ENCODE data around the gene NCAPD3.
A peak's percentile ranks its signal among the peaks of the same experiment; 100 is the strongest.
"Not testable (repeated sequence)": the region's sequence is repeated elsewhere in the genome, so short reads cannot be mapped to it uniquely, and the experiment has no call there.

NCAPD3 gene

DNA sequence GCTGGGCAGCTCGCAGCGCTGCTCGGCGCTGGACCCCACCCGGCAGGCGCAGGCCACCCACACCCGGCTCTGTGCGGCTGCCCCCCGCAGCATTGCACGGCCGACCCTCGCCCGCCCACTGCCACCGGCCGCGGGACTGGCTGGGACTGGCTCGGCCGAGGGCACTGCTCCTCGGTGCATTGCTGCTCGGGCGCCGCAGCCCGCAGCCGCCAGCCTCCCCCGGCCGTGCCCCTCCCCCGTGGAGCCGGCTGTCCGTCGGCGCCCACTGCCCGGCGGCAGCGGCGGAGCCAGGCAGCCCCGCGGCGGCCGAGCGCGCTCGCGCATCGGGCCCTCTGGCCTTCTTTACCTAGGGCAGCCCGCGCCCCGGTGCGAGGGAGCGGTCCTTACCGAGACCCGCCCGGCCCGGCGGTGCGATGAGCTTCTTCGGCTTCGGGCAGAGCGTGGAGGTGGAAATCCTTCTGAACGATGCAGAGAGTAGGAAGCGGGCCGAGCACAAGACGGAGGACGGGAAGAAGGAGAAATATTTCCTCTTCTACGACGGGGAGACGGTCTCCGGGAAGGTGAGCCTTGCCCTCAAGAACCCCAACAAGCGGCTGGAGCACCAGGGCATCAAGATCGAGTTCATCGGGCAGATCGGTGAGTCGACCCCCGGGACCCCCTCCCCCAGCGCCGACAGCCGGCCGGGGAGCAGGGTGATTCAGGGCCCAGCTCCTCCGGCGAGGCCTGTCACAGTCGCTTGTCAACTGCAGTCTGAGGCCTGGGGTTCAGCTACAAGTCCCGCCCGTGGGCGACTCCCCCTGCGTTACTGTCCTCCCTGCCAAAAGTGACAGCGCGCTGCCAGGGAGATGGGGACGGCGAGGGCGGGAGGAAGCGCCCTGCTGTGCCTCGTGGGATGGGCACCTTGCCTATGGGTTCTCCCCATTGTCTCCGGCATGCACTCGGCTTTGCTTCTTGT, 1.2 kb upstream of the NCAPD3 start:
- peak; percentile 73 for DNase-seq

DNA sequence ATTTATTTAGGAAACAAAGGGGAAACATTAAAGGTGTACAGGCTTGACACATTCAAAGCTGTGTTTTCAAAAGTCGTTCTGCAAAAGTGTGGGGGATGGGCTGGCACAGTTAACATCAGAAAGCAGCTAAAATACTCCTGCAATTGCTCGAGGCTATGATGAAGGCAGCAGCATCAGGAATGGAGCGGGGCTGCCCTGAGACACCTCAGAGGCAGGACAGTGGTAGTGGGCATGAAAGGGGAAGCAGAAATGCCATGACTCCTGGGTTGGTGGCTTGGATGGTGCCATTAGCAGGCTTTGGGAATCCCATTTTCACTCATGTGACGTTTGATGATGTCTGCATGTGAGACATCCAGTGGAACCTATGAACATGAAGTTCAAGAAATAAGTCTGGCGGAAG, 646 bp downstream of the NCAPD3 start:
- DNase-seq, result no peak

DNA sequence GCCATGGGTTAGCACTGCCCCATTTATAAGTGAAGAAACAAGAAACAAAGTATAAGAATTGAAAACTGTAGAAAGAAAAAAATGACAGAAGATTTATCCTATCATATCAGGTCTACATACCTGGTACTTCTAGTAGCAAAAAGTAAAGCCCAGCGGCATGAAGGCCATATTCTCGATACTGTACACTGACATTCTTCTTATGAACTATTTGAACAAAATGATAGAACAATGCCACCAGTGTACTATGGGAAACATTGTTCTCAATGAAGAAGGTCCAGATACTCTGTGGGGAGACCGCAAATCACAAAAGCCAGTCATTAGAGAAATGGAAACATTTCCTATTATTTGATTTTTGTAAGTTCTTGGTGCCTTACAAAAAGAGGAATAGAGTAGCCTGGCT, 7.0 kb downstream of the NCAPD3 start:
- DNase-seq, result no peak

DNA sequence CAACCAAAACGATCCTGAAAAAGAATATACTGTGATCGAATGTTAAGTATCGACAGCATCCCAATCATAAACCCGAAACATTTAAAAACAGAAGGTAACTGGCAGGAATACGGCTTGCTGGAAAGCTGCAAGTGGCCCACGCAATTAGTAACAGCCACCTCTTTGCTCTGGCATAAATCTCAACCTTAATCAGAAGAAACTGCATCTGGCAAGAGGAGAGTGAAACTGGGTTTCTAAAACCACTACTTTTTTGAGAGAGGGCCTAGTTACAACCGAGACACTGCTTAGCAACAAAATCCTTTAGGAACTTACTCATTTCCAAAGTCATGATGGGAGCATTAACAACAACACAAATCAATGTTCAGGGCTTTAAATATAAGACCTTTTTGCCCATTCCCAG, 7.9 kb downstream of the NCAPD3 start:
- no peak for DNase-seq

DNA sequence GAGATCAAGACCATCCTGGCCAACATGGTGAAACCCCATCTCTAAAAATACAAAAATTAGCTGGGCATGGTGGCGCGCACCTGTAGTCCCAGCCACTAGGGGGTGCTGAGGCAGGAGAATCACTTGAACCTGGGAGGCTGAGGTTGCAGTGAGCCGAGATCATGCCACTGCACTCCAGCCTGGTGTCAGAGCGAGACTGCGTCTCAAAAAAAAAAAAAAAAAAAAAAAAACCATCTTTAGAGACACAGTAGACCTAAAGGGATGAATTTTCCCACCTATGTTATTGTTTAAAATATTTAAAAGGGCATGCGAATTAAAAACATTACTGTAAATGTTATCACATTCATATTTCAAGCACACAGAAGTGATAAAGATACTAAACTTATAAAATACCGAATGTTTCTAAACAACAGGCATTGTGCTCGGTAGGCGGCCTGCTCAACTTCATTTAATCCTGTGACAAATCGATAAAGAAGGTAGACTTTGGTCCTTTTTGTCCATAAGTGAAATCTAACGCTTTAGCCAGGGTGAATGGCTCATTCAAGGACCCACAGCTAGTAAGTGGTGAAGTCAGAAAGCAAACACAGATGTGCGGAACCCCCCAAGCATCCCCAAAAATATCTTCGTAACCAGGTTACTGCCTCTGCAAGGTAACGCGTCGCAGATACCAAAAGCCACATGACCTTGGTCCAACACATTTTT, 16.1 kb downstream of the NCAPD3 start:
- DNase-seq, result peak; percentile 63

DNA sequence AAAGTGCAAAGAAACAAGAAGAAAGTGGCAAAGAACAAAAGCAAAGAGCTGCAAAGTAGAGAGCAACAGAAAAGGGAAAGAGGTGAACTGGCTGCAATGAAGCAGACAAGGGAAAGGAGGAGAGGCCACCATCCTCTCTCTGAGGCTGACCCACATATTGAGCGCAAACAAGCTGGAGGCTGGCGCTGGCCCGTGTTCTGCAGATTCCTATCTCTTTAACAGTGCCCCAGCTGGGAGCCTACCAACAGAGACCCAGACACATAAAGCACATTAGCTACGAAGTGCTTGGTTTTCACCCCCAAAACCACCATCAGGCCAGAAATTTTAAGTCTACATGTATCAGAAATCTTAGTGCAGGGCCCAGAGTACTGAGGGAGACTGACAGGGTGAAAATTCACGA, 17.6 kb downstream of the NCAPD3 start:
- no peak for DNase-seq

DNA sequence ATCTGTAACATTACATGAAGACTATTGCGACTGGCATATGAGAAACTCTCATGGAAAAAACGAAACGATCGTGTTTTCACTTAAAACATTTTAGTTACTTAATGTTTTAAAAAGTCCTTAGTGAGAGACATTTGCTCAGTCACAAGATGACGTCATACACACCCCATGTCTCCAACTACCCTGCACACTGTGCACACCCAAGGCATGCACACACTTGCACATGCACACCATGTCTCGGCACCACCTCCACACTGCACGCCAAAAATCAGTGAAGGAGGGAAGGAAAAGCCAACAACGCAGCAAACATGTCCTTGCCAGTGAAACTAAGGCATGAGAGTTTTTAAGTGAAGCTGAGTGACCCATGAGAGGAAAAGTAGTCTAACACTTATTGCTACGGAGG, 18.0 kb downstream of the NCAPD3 start:
- DNase-seq, result no peak

DNA sequence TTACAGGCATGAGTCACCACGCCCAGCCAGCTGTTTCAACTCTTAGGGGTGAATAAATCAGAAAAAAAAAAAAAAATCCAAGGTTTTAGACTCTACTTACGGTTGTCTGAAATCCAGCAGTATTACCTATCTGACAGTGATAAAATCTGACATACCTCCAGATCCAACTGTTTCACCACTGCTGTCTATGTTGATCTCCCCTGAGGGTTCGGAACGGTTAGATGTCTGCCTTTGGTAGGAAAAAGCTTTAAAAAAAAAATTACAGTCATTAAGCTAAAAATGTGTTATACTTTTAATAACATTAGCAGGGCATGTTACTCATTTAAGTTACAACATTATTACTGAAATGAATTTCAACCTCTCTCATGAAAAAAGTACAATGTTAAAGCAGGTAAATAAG, 21.1 kb downstream of the NCAPD3 start:
- no peak for DNase-seq

DNA sequence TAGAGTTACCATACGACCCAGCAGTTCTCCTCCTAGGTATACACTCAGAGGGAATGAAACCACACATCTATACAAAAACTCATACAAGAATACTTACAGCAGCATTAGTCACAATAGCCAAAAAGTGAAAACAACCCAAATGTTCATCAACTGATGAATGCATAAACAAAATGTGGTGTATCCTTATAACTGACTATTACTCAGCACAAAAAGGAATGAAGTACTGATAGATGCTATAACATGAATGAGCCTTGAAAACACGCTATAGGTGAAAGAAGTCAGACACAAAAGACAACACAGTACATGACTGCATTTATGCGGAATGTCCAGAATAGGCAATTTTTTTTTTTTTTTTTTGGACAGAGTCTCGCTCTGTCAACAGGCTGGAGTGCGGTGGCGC, 23.1 kb downstream of the NCAPD3 start:
- DNase-seq, result no peak

DNA sequence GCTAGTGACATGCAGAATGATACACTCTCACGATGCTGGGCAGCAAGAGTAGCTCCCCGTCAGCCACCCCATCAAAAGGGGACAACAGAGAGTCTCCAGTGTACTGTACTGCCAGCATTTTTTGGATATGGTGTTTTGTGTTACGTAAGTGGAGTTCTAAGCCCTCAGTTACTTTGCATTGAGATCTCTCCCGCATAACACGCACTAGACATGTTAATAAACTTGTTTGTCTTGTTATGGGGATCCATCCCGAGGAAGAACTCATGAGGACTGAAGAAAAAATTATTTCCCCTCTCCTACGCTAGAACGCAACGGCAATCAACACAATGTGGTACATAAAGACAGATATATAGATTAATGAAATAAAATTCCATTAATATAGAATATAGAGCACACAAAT, 24.2 kb downstream of the NCAPD3 start:
- DNase-seq, result no peak

DNA sequence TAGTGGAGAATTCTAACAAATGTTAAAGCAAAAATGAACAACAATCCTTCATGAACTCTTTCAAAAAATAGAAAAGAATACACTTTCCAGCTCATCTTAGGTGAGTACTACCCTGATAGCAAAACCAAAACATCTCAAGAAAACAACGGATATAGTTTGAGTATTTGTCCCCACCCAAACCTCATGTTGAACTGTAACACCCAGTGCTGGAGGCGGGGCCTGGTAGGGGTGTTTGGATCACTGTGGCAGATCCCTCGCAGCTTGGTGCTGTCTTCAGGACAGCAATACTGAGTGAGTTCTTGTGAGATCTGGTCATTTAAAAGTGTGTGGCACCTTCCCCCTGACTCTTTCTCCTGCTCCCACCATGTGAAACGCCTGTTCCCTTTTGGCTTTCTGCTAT, 27.0 kb downstream of the NCAPD3 start:
- DNase-seq, result no peak

DNA sequence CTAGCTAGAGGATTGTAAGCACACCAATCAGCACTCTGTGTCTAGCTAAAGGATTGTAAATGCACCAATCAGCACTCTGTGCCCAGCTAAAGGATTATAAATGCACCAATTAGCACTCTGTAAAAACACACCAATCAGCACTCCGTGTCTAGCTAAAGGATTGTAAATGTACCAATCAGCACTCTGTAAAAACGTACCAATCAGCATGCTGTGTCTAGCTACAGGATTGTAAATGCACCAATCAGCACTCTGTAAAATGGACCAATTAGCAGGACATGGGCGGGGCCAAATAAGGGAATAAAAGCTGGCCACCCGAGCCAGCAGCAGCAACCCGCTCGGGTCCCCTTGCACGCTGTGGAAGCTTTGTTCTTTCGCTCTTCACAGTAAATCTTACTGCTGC, 35.7 kb downstream of the NCAPD3 start:
- not testable (repeated sequence) for DNase-seq

DNA sequence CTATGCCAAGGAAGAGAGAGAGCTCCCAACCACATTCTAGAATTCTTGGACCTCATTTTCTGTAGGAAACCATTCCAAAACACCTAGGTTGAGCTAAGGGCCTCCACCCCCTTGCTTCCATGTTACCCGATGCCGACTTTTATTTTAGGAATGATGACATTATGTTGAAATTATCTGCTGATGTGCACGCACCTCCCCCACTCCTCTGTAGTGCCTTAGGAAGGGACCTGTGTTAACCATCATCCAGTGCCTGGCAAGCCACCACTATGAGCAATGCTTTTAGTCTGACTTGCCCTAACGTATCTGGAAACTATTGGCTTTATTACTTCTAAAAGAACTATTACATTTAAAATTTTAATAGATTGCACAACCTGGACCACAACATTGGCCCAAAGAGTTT, 42.1 kb downstream of the NCAPD3 start:
- DNase-seq, result no peak

DNA sequence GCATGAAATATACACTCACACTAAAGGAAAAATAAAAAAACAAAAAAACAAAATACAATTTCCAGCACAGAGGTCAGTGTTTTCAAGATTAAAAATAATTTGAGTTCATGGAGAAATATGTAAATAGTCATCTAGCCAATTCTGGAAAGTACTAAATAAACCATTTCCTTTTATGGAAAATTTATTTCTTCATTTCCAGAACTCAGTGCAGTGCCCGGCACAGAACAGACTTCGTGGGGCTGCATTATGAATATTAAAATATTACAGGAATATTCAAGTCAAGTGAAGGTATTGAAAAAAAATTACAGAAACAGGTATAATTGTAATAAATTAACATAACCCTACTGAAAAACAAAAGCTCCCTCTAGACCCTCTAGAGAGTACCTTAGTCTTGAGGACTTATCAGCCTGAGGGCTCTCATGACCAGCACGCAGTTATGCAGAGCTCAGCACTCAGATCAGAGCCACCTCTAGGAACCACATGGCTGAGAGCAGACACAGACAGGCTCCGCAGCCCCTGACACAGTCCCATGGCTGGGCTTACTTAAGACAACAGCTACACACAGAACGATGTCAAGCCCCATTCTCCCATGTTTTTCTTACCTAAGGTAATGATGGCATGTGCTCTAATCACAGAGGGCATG, 45.6 kb downstream of the NCAPD3 start:
- DNase-seq, result no peak

DNA sequence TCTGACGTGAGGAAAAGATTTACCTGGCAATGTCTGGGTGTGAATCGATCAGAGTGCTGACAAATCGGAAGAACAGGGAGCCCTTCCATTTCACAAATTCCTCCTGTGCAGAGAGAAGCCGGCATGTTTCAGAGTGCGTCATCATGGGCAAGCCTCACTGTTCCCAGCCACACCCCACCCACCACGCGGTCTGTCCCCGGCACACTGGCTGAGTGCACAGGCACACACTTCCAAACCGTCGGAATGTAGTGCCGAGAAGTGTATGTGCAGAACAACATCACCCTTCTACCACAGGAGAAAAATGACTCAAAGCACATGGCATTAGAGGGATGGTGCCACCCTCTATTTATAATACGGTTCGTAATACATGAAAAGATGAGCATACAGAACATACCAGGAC, 47.5 kb downstream of the NCAPD3 start:
- no peak for DNase-seq

DNA sequence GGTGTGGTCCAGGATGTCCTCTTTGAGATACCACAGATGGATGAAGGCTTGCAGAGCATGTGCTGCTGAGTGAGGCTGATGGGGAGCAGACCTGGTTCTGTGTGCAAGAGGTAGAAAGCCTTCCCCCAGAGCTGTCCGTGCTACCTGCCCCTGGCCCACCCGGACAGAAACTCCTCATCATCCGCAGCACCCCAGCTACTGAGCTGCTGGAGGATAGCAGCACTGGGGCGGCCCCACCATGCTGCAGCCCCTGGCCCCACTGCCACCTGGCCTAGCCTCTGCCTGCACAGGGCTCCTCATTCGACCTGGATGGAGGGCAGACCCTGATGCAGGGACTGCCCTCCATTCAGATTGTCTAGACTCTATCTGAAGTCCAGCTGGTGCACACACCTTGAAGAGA, 50.5 kb downstream of the NCAPD3 start:
- DNase-seq, result no peak

DNA sequence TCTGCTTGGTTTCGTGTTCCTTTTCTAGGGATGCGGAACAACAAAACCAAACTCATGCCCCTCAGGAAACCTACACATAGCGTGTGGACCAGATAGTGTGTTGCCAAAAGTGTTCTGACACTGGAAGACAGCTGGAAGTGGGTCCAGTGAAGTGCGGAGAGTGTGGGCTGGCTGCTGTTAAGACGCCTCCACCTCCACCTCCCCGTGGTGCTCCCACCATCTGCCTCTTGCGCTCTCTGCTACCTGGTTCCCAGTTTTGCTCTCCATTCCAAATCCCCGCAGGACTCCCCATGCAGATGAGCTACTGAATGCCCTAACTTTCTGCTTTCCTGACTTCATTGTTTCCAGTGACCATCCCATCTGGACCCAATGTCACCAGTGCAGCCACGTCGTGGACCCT, 51.8 kb downstream of the NCAPD3 start:
- no peak for DNase-seq

DNA sequence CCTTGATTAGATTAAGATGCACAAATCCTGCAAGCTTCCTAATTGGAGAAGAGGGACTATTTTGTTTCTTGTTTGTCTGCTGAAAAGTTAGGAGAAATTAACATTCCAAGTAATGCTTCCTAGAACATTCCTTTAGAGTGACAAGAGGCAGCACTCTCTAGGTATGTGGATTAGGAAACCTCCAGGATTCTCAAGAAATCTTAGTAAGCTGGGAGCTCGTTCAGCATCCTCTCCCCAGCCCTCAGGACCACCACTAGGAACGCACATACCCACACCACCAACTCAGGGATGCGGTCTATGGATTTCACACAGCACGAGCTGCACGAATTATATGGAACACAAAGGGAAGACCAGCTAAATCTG, 52.9 kb downstream of the NCAPD3 start:
- DNase-seq, result no peak

DNA sequence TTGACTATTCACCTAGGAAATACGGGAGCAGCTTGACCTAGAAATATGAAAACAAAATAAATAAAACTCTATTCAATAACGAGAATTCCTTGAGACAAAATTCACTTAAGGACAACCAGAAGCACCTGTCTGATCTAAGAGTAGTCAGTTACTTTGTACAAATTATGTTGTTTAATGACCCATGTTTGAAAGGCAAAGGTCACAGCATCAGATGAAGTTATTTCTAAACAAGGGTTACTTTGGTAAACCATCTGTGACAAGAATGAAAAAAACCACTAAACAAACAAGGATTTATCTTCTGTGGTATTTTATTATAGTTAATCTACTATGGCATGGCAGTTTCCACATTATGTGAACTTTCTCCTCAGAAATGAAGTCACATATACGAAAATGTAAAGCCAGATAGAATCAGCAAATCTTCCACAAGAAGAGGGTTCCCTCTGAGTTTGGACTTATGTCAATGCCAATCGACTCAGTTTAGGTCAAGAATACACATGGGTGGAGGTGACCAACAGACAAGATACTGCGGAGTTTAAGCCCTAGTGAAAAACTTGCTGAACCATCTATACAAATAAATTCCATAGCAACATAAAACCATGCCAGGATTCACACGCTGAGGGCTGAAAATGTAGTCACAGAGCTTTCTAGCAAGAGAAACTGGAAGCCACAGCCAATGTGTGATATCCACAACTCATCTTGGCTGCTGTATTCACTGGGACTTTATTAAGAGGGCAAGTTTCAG, 53.4 kb downstream of the NCAPD3 start:
- no peak for DNase-seq

DNA sequence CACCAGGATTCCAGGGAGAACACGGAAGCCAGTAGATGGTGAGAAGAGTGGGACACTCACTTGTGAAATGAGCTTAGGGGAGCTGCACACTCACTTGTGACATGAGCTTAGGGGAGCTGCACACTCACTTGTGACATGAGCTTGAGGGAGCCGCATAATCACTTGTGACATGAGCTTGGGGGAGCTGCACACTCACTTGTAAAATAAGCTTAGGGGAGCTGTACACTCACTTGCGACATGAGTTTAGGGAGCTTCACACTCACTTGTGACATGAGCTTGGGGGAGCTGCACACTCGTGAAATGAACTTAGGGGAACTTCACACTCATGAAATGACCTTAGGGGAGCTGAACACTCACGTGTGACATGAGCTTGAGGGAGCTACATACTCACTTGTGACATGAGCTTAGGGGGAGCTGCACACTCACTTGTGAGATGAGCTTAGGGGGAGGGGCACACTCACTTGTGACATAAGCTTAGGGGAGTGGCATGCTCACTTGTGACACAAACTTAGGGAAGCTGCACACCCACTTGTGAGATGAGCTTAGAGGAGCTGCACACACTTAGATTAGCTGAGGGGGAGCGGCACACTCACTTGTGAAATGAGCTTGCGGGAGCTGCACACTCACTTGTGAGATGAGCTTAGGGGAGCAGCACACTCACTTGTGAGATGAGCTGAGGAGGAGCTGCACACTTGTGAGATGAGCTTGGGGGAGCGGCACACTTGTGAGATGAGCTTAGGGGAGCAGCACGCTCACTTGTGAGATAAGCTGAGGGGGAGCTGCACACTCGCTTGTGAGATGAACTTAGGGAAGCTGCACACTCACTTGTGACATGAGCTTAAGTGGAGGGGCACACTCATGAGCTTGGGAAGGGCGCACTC, 59.0 kb downstream of the NCAPD3 start:
- DNase-seq, result no peak

DNA sequence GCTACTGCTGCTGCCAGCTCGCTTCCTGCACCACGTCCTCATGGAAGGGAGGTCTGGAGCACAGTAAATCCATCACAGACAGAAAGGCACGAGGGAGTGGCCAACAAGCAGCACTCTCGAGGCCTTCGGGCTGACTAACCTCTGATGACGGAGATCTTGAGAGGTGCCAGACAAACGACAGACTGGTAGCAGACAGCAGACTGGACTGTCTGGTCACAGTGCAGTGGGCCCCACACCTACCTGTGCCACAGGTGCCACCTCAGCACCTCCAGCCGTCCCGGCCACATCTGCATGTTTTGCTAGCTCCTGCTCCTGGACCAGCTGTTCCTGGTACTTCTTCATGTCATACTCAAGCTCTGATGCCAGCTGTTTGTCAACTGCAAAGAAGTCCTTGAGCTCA, 64.1 kb downstream of the NCAPD3 start:
- no peak for DNase-seq

DNA sequence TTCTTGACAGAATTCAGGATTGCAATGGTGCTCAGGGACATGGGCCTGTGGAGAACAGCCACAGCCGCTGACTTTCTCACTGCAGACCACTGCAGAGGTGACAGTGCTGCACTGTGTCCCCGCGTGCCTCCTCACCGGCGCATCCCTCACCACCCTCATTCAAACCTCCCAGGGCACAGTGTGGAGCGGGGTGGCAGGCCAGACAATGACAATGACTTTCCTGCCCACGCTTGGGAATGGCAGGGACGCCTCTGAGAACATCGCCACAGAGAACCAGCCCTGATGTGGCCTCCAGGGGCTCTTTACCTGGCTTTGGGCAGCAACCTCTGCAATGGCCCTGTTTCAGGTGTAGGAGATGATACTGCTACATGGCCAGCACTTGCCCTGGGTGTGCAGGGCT, 65.7 kb downstream of the NCAPD3 start:
- no peak for DNase-seq

Measured in stimulated activated CD4-positive, alpha-beta T cell treated with anti-CD3 and anti-CD28 coated beads, Interleukin-1b, Interleukin-23, amount 100 ng/mL, for 48 hours (primary cell).